Hematopoietic multipotent progenitor cell treated with erythropoietin and hydrocortisone succinate and interleukin-3 and kit ligand, for 8 days (in vitro differentiated cells): ENCODE results near the gene SYTL3.

Experiments used
- DNase-seq: peaks from one replicate; pipeline ENCODE4 v3.0.0-alpha.2; 2015

The SYTL3 gene

GRCh38 chr6:158804207-158804606 is 154.4 kb downstream of the SYTL3 start:
- no peak for DNase-seq

- DNase-seq, result peak; percentile 42
These were observed 156.0 kb downstream of the SYTL3 start for GRCh38 chr6:158805698-158806377.

- no peak for DNase-seq
These were observed 157.9 kb downstream of the SYTL3 start for GRCh38 chr6:158807515-158808441.

GRCh38 chr6:158808442-158808833 is 158.6 kb downstream of the SYTL3 start:
- DNase-seq, result no peak

DNA sequence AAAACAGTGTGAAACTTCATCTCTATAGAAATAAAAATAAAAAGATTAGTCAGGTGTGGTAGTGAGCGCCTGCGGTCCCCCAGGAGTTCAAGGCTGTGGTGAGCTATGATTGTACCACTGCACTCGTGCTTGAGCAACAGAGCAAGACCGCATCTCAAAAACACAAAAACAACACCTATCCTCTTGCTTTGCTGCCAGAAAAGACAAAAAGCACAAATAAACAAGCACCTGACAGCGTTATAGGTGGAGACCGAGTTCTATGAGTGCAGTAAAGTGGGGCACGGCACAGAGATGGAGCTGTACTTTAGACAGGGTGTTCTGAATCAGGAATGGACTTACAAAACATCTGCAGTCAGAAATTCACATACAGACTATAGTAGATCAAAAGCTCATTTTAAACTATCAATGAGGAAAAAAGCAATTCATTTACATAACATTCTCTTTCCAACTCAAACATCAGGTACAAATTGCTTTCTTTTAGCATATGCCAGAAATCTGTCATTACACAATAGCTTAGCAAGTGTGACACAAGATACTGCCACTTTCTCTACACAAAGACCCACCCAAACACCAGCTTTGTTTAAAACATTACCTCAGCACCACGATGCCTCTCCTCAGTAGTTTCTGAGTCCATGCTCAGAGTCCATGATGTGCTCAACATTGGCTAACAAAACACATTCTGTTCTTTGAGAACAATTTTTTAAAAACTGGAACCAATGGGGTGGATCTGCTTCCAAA is 159.3 kb downstream of the SYTL3 start:
- no peak for DNase-seq

GRCh38 chr6:158810155-158811095 is 160.6 kb downstream of the SYTL3 start:
- no peak for DNase-seq

DNA sequence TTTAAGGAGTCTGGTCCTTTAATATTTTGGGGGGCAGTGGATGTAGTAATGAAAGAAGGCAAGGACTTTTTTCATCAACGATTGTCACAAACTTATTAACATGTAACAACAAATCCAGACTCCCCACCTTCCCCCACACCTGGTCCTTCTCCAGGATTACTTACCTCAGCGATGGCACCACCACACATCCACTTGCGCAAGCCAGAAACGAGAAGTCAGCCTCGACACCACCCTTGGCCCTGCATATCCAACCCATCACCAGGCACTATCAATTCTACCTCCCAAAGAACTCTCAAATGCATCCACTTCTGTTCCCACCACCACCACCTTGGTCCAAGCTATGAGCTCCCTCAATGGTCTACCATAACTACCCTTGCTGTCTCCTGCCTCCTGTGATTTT is 162.8 kb downstream of the SYTL3 start:
- DNase-seq, result no peak

GRCh38 chr6:158813032-158813431 is 163.2 kb downstream of the SYTL3 start:
- DNase-seq, result no peak
